ENCODE data around the gene CERS2. TPM values are rescaled to one million over a fixed set of nuclear protein-coding genes. Genes with fewer than 3 reads are reported as not detected.

Gene CERS2
- total and polyA plus RNA-seq, 4 donors: 212 to 346 (median 278) TPM

DNA sequence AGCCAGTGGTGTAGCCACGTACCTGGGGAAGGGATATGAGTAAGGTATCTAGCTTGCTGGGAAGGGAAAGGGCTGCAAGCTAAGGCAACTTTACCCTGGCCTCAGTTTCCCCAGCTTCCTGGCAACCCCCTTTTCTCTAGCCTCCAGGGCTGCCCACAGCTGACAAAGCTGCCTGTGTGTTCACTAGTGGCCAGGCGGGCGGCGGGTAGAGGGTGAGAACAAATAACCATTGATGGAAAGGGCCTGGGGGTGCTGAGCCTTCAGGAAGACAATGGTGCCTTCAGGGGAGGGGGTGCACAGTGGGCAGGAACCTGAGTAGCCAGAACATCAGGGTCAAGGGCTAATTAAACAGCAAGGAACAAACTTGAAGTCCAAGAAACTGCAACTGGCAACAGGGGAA is 6.1 kb downstream of the CERS2 start (continued):
- TF ChIP-seq ZBTB33 (IDR thresholded peaks at IDR 0.05) (no peak), JUND (IDR thresholded peaks at IDR 0.05) (no peak)

DNA sequence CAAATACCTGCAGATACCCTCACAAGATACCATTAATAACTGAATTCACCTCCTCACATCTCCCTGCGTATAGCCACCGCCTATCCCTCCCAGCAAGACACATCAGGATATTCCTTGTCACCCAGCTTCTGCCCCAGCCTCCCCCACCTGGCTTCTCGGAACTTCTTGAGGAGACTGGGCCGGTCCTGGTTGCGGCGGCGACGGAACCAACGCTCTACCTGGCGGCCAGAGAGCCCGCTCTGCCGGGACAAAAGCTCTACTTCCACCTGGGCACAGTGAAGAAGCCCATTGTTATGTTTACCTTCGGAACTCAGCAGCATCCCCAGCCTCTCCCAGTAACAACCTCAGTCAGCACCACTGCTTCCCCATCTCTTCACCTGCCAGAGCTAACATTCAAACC is 6.7 kb downstream of the CERS2 start:
- 98% methylated on average over 13 of the region's 13 CpGs for WGBS
- Histone ChIP-seq H3K9ac (ENCODE audit: low read depth in 1 of 2, low read length in 2 of 2) (no peak overlapping the region), H3K4me1 (ENCODE audit: control insufficient read depth in 4 of 4, insufficient read depth in 4 of 4, low read length in 3 of 4) (peaks cover 7 to 51% (median 41%) of the 10 kb centered on the region in 4 donors), H3K27me3 (ENCODE audit: control insufficient read depth in 4 of 4, insufficient read depth in 4 of 4, low read length in 3 of 4) (no peaks in the 10 kb centered on the region), H3K4me3 (ENCODE audit: low read depth in 1 of 3, low read length in 3 of 3) (no peak overlapping the region), H3K27ac (ENCODE audit: low read depth in 1 of 2, low read length in 2 of 2) (peak overlapping the region; percentile 35 to 48), H3K9me3 (ENCODE audit: control insufficient read depth in 4 of 4, low read length in 3 of 4) (no peaks in the 10 kb centered on the region), H3K36me3 (ENCODE audit: control insufficient read depth in 4 of 4, insufficient read depth in 3 of 4, low read depth in 1 of 4, low read length in 3 of 4) (peaks cover 22 to 57% (median 54%) of the 10 kb centered on the region in 4 donors)
- TF ChIP-seq RAD21 (IDR thresholded peaks at IDR 0.05): no peak
- no peak for TF ChIP-seq TAF1 (conservative IDR thresholded peaks at IDR 0.05)
- no peak for TF ChIP-seq EGR1 (IDR thresholded peaks at IDR 0.05; ENCODE audit: low read depth in 2 of 2)
- no peak for TF ChIP-seq RXRA (IDR thresholded peaks at IDR 0.05)
- TF ChIP-seq REST (IDR thresholded peaks at IDR 0.05): no peak
- TF ChIP-seq SP1 (IDR thresholded peaks at IDR 0.05): no peak
- TF ChIP-seq FOXA2 (IDR thresholded peaks at IDR 0.05): no peak
- TF ChIP-seq MAX (IDR thresholded peaks at IDR 0.05): no peak
- TF ChIP-seq GABPA (IDR thresholded peaks at IDR 0.05 in 1 of 2, conservative IDR thresholded peaks at IDR 0.05 in 1 of 2): no peak
- TF ChIP-seq HNF4A (conservative IDR thresholded peaks at IDR 0.05): no peak
- no peak for TF ChIP-seq ZBTB33 (IDR thresholded peaks at IDR 0.05)
- no peak for TF ChIP-seq YY1 (IDR thresholded peaks at IDR 0.05)
- no peak for DNase-seq (ENCODE audit: low spot score)

DNA sequence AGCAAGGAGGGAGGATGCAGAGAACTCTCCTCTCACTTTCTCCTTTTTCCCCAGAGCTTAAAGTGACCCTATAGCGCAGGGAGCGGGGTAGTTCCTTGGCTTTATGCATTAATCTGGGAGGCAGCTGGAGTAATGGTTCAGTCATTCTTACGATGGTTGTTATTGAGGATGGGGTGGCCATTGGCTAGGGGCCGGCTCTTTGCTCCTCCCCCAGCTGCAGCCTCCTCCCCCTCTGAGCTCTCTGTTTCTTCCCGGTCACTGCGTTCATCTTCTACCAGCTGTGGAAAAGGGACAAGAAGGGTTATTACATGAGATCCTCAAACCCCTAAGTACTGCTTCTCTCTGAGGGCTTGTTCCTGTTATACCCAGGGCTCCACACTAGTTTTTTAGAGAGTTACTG is 8.6 kb downstream of the CERS2 start:
- H3K9me3 ChIP-seq (ENCODE audit: control insufficient read depth in 4 of 4, low read length in 3 of 4): no peaks in the 10 kb centered on the region
- H3K36me3 ChIP-seq (ENCODE audit: control insufficient read depth in 4 of 4, insufficient read depth in 3 of 4, low read depth in 1 of 4, low read length in 3 of 4): peaks cover 22 to 67% (median 60%) of the 10 kb centered on the region in 4 donors
- no peak overlapping the region for H3K27ac ChIP-seq (ENCODE audit: low read depth in 1 of 2, low read length in 2 of 2)
- no peak overlapping the region for H3K9ac ChIP-seq (ENCODE audit: low read depth in 1 of 2, low read length in 2 of 2)
- peaks cover 3 to 37% (median 29%) of the 10 kb centered on the region in 4 donors for H3K4me1 ChIP-seq (ENCODE audit: control insufficient read depth in 4 of 4, insufficient read depth in 4 of 4, low read length in 3 of 4)
- H3K27me3 ChIP-seq (ENCODE audit: control insufficient read depth in 4 of 4, insufficient read depth in 4 of 4, low read length in 3 of 4): no peaks in the 10 kb centered on the region
- no peak for DNase-seq (ENCODE audit: low spot score)
- TF ChIP-seq EGR1 (IDR thresholded peaks at IDR 0.05; ENCODE audit: low read depth in 2 of 2) (no peak), HNF4G (IDR thresholded peaks at IDR 0.05) (no peak), SP1 (IDR thresholded peaks at IDR 0.05) (no peak), GABPA (IDR thresholded peaks at IDR 0.05 in 1 of 2, conservative IDR thresholded peaks at IDR 0.05 in 1 of 2) (no peak)
- 84% methylated on average over 6 of the region's 6 CpGs for whole genome bisulfite sequencing
- no peak overlapping the region for H3K4me3 ChIP-seq (ENCODE audit: low read depth in 1 of 3, low read length in 3 of 3)

Data from liver (tissue), 9 donors.